Measurements from ENCODE around the gene STARD13.

STARD13 gene

DNA sequence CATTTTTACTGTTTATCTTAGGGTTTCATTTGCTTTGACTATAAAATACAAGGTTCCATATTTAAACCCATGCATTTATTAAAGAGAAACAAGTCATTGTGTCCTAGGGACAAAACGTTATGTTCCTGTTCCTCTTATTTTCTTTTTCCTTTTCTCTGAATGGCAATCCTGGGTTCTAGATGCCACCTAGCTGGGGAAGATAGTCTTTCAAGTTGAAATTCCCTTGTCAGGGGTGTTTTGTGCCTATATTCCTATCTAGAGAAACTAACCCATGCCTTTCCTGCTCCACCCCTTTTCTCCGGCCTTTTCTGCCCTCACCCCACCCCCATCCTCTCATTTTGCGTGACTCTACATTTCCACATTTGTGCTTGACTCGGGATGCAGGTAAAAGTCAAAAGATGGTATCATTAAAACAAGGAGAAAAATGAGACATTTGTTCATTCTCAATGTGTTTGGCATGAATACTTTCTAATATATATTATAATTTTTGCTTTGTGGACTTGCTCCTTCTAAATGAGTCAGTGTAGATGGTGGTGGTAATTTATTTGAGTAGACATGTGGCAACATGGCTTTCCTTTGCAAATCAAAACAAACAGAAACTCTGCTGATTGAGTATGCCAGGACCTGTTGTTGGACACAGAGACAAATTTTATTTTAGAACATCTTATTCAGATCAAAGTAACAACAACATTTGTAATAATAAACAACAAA lies 26.8 kb upstream of the STARD13 start:
- no peak for DNase-seq
- no peak overlapping the region for H3K4me3 ChIP-seq (ENCODE audit: low read depth, low read length)
- TF ChIP-seq, protein P1, sequence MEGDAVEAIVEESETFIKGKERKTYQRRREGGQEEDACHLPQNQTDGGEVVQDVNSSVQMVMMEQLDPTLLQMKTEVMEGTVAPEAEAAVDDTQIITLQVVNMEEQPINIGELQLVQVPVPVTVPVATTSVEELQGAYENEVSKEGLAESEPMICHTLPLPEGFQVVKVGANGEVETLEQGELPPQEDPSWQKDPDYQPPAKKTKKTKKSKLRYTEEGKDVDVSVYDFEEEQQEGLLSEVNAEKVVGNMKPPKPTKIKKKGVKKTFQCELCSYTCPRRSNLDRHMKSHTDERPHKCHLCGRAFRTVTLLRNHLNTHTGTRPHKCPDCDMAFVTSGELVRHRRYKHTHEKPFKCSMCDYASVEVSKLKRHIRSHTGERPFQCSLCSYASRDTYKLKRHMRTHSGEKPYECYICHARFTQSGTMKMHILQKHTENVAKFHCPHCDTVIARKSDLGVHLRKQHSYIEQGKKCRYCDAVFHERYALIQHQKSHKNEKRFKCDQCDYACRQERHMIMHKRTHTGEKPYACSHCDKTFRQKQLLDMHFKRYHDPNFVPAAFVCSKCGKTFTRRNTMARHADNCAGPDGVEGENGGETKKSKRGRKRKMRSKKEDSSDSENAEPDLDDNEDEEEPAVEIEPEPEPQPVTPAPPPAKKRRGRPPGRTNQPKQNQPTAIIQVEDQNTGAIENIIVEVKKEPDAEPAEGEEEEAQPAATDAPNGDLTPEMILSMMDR (IDR thresholded peaks at IDR 0.05; ENCODE audit: low read depth, low read length), result no peak
- H3K36me3 ChIP-seq, result no peaks in the 10 kb centered on the region
- H3K27me3 ChIP-seq (ENCODE audit: insufficient read depth, low read depth, severe bottlenecking), result no peaks in the 10 kb centered on the region
- H3K27ac ChIP-seq, result no peak overlapping the region
- no peaks in the 10 kb centered on the region for H3K9me3 ChIP-seq (ENCODE audit: severe bottlenecking)

DNA sequence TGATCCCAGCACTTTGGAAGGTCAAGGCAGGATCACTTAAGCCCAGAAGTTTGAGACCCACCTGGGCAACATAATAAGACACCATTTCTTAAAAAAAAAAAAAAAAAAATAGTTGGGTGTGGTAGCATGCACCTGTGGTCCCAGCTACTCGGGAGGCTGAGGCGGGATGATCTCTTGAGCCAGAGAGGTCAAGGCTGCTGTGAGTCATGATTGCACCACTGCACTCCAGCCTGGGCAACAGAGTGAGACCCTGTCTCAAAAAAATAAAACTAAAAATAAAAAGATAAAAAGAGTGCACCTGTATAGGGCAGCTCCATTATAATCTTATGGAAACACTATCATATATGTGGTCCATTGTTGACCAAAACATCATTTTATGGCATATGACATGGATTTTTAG lies 25.5 kb upstream of the STARD13 start:
- TF ChIP-seq, protein P1 (IDR thresholded peaks at IDR 0.05; ENCODE audit: low read depth, low read length), result no peak
- H3K9me3 ChIP-seq (ENCODE audit: severe bottlenecking), result no peaks in the 10 kb centered on the region
- DNase-seq, result no peak
- H3K27me3 ChIP-seq (ENCODE audit: insufficient read depth, low read depth, severe bottlenecking), result no peaks in the 10 kb centered on the region
- no peak overlapping the region for H3K4me3 ChIP-seq (ENCODE audit: low read depth, low read length)
- no peaks in the 10 kb centered on the region for H3K36me3 ChIP-seq
- H3K27ac ChIP-seq, result no peak overlapping the region

DNA sequence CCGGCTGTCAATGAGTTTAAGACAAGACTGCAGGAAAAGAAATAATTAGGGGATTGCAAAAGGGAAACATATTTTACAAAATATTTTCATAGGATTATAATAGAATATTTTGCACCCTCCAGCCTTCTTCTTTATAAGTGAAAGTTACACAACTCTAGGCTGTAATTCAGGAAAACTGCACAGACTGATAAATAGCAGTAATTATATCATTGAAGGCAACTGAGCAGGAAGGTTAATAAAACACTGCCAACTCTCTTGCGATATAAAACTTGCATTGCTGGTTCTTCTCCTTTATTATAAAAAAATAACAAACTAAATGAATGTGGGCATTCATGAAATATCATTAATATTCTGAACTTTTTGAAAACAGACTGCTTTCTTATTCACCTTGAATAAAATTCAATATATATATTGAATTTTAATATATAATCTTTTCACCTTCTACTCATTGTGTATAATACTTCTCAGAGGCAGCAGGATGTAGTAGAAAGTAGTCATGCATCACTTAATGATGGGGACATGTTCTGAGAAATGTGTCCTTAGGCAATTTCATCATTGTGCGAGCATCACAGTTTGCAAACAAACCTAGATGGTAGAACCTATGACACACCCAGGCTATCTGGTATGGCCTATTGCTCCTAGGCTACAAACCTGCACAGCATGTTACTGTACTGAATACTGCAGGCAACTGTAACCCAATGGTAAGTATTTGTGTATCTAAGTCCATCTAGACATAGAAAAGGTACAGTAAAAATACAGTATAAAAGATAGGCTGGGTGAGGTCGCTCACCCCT lies 24.9 kb upstream of the STARD13 start:
- H3K4me3 ChIP-seq (ENCODE audit: low read depth, low read length), result no peak overlapping the region
- no peaks in the 10 kb centered on the region for H3K36me3 ChIP-seq
- H3K27ac ChIP-seq, result no peak overlapping the region
- TF ChIP-seq, protein P1 (IDR thresholded peaks at IDR 0.05; ENCODE audit: low read depth, low read length), result no peak
- H3K9me3 ChIP-seq (ENCODE audit: severe bottlenecking), result no peaks in the 10 kb centered on the region
- DNase-seq, result no peak
- H3K27me3 ChIP-seq (ENCODE audit: insufficient read depth, low read depth, severe bottlenecking), result no peaks in the 10 kb centered on the region

DNA sequence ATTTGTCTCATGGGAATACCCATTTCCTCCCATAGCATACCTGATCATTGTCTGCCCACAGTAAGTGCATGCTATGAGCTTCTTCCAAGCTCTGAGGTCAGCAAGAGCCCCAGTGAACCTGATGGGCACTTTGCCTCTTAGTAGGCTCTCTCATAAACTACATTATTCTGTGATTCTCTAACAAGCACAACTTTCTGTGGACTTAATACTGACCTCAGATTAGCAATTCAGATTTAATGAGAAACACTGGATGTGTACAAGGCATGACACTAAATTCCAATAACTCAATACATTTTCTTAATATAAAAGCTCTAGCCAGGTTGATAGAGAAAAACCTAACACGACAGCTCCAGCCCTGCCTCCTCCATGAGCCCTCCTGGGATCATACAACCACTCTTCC lies 23.3 kb upstream of the STARD13 start:
- H3K36me3 ChIP-seq, result no peaks in the 10 kb centered on the region
- TF ChIP-seq, protein P1 (IDR thresholded peaks at IDR 0.05; ENCODE audit: low read depth, low read length), result no peak
- DNase-seq, result no peak
- no peaks in the 10 kb centered on the region for H3K27me3 ChIP-seq (ENCODE audit: insufficient read depth, low read depth, severe bottlenecking)
- H3K9me3 ChIP-seq (ENCODE audit: severe bottlenecking), result no peaks in the 10 kb centered on the region
- H3K27ac ChIP-seq, result no peak overlapping the region
- no peak overlapping the region for H3K4me3 ChIP-seq (ENCODE audit: low read depth, low read length)

DNA sequence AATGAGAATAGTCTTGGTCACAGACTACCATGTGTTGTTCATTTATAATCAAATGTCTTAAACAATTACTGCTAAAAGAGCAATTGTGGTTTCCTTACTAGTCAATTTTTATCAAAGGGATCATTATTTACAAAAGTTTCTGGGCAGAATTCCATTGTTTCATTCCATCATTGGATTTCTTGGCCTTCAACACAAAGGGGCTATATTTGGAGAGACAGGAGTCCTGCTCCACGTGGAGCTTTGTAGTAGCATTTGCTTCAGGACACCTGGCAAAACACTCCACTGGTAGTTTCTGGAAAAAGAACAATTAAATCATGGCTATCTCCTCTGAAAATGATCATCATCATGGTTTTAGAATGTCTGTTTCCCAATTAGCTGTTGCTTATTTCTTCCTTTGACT lies 22.3 kb upstream of the STARD13 start:
- H3K4me3 ChIP-seq (ENCODE audit: low read depth, low read length), result no peak overlapping the region
- TF ChIP-seq, protein P1 (IDR thresholded peaks at IDR 0.05; ENCODE audit: low read depth, low read length), result no peak
- H3K36me3 ChIP-seq, result no peaks in the 10 kb centered on the region
- H3K9me3 ChIP-seq (ENCODE audit: severe bottlenecking), result no peaks in the 10 kb centered on the region
- no peak overlapping the region for H3K27ac ChIP-seq
- no peaks in the 10 kb centered on the region for H3K27me3 ChIP-seq (ENCODE audit: insufficient read depth, low read depth, severe bottlenecking)
- DNase-seq, result no peak

Measured in WERI-Rb-1 (cell line).